SK-N-MC (cell line): ENCODE data around the gene RHOC.

Experiments
- DNase-seq: peaks from one replicate; pipeline ENCODE4 v3.0.0-alpha.2; 2011; ENCODE audit warnings: low read depth, low spot score
- H3K27ac ChIP-seq: fragments of 200-600 bp; sonication (generic); 2 replicates; pipeline ENCODE4 v1.5.1; 2016; ENCODE audit warnings: mixed run types
- H3K36me3 ChIP-seq: fragments of 200-600 bp; sonication (generic); 2 replicates; pipeline ENCODE4 v1.6.1; 2017; ENCODE audit warnings: antibody characterized with exemption, low read length, mixed read lengths; ENCODE audit not compliant: insufficient read depth
- H3K4me3 ChIP-seq: fragments of 200-600 bp; sonication (generic); 2 replicates; pipeline ENCODE4 v1.5.1; 2016
- H3K9ac ChIP-seq: fragments of 200-600 bp; sonication (generic); 2 replicates; pipeline ENCODE4 v1.8.0; 2017; ENCODE audit warnings: mixed run types, mixed read lengths; ENCODE audit not compliant: insufficient read length
- H3K9me3 ChIP-seq: fragments of 200-600 bp; sonication (generic); 2 replicates; pipeline ENCODE4 v1.6.1; 2017; ENCODE audit warnings: low read depth, mild to moderate bottlenecking, antibody characterized with exemption, low read length, moderate library complexity, mixed read lengths
- EZH2 ChIP-seq: fragments of 200-600 bp; sonication (generic); IDR thresholded peaks from one replicate; pipeline ENCODE4 v1.6.1; 2017; ENCODE audit warnings: antibody characterized with exemption
- FOXP2 ChIP-seq: optimal IDR thresholded peaks from 2 replicates; pipeline ENCODE3; 2011; ENCODE audit warnings: mild to moderate bottlenecking, moderate library complexity; ENCODE audit not compliant: insufficient read depth; ENCODE audit errors: extremely low read length, control extremely low read depth
- POLR2AphosphoS5 ChIP-seq: IDR thresholded peaks from 2 replicates; pipeline ENCODE4 v1.6.1; 2012; ENCODE audit warnings: mild to moderate bottlenecking, low read depth, low read length, borderline replicate concordance

Gene RHOC

GRCh38 chr1:112673592-112674439 lies 33.1 kb downstream of the RHOC start:
- peaks cover 43% of the 10 kb centered on the region for H3K36me3 ChIP-seq

GRCh38 chr1:112672842-112673241 lies 34.1 kb downstream of the RHOC start:
- Histone ChIP-seq H3K27ac (0 out of 2 replicates have a peak overlapping the region, but pooled peaks have one; percentile 63), H3K9me3 (no peaks in the 10 kb centered on the region), H3K36me3 (peaks cover 53% of the 10 kb centered on the region), H3K4me3 (no peak overlapping the region), H3K9ac (no peak overlapping the region)
- TF ChIP-seq POLR2AphosphoS5 (no peak), EZH2 (no peak), FOXP2 (no peak)
- no peak for DNase-seq

More at GRCh38 chr1:112673592-112674439, 33.1 kb downstream of the RHOC start:
- TF ChIP-seq POLR2AphosphoS5 (no peak; the same call in 1 of the 2 replicates), FOXP2 (no peak), EZH2 (no peak)
- peak overlapping the region; percentile 79 for H3K27ac ChIP-seq
- DNase-seq = no peak
- H3K4me3 ChIP-seq = peak overlapping the region; percentile 93
- H3K9ac ChIP-seq = peak overlapping the region; percentile 93
- no peaks in the 10 kb centered on the region for H3K9me3 ChIP-seq

- Histone ChIP-seq H3K27ac (peak overlapping the region; percentile 63), H3K4me3 (no peak overlapping the region), H3K9me3 (no peaks in the 10 kb centered on the region), H3K9ac (no peak overlapping the region), H3K36me3 (peaks cover 62% of the 10 kb centered on the region)
- TF ChIP-seq FOXP2 = no peak
- TF ChIP-seq EZH2 = no peak
- no peak for TF ChIP-seq POLR2AphosphoS5
- DNase-seq = no peak
Measured at GRCh38 chr1:112672009-112672408, 34.9 kb downstream of the RHOC start.

GRCh38 chr1:112666946-112667345 lies 40.0 kb downstream of the RHOC start:
- DNase-seq = no peak
- Histone ChIP-seq H3K9ac (no peak overlapping the region), H3K9me3 (no peaks in the 10 kb centered on the region), H3K36me3 (peaks cover 89% of the 10 kb centered on the region), H3K4me3 (no peak overlapping the region), H3K27ac (no peak overlapping the region)
- no peak for TF ChIP-seq POLR2AphosphoS5
- TF ChIP-seq EZH2 = no peak
- TF ChIP-seq FOXP2 = no peak

DNA sequence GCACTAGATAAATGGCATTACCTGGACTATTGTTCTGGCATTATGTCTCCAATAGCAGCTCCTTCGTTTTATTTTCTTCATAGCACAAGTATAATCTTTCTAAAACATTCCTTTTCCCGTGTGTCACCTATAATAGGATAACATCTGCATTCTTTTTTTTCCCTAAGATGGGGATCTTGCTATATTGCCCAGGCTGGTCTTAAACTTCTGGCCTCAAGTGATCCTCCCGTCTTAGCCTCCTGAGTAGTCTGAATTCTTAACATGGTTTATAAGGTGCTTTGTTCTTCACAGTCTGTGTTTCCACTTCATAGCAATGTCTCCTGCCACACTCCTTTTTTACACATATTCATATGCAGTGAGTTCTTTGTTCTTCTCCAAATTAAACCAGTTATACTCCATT lies 41.1 kb downstream of the RHOC start:
- TF ChIP-seq POLR2AphosphoS5 (no peak), EZH2 (no peak), FOXP2 (no peak)
- Histone ChIP-seq H3K4me3 (no peak overlapping the region), H3K36me3 (peaks cover 89% of the 10 kb centered on the region), H3K27ac (no peak overlapping the region), H3K9me3 (no peaks in the 10 kb centered on the region), H3K9ac (no peak overlapping the region)
- DNase-seq = no peak

GRCh38 chr1:112651205-112651604 lies 55.7 kb downstream of the RHOC start:
- no peaks in the 10 kb centered on the region for H3K9me3 ChIP-seq

More at GRCh38 chr1:112651205-112651604, 55.7 kb downstream of the RHOC start:
- Histone ChIP-seq H3K27ac (no peak overlapping the region), H3K9ac (no peak overlapping the region), H3K36me3 (peaks cover 83% of the 10 kb centered on the region), H3K4me3 (no peak overlapping the region)
- DNase-seq = no peak
- TF ChIP-seq EZH2 (no peak), POLR2AphosphoS5 (no peak), FOXP2 (no peak)
